GM20431 (cell line): ENCODE measurements around the gene CFL1.
"Not testable (repeated sequence)": the region's sequence is repeated elsewhere in the genome, so short reads cannot be mapped to it uniquely, and the experiment has no call there.

Experiments used
- in situ Hi-C: fragments of 300-500 bp; cut with MseI, MboI; formaldehyde crosslinking; loops from one replicate; pipeline ENCODE4 v1.15.0; 2020; ENCODE audit warnings: low sequenced_read_pairs; ENCODE audit not compliant: unreplicated experiment

CFL1 gene

GRCh38 chr11:65859812-65860277 is 1.9 kb upstream of the CFL1 start:
- in situ Hi-C loops = no loop called here

GRCh38 chr11:65859095-65859811 is 1.3 kb upstream of the CFL1 start:
- in situ Hi-C loops = no loop called here

DNA sequence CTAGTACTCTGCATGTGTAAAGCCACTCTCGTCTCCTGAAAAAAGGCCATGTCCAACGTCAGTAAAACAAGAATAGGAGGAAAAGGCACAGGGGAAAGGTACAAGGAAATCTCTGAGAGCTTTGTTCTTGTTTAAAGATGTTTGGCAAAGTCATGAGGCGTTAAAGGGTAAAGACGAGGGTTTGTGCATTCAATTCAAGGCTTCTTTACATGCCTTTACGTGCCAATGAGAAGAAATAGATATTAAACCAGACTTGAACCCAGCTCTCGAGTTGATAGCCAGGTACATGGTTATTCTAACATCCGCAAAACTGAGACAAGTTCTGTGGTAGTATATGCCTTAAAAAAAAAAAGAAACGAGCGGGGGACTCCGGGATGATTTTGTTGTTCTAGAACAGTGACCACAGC is 704 bp upstream of the CFL1 start:
- in situ Hi-C loops = no loop called here

DNA sequence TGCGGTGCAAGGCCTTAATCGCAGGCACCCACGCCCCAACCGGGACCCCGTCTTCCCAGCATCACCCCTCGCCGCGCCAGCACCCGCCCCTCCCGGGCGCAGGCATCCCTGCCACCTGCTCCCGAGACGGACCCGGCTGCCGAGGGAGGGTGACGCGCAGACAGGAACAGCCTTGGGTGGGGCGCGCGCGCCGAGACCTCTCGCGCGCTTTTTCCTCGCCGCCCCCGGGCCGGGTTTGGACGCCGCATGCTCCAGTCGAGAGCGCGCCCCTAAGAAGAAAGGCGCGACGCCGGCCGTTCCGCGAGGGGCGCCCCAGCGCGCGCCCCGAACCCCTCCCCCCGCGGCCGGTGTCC is 504 bp downstream of the CFL1 start:
- in situ Hi-C loops = no loop called here

GRCh38 chr11:65856689-65857499 is 1.1 kb downstream of the CFL1 start:
- in situ Hi-C loops = no loop called here

- in situ Hi-C loops = no loop called here
Measured at GRCh38 chr11:65855927-65856363, 2.0 kb downstream of the CFL1 start.

GRCh38 chr11:65854852-65855837 is 2.8 kb downstream of the CFL1 start:
- in situ Hi-C loops = no loop called here

DNA sequence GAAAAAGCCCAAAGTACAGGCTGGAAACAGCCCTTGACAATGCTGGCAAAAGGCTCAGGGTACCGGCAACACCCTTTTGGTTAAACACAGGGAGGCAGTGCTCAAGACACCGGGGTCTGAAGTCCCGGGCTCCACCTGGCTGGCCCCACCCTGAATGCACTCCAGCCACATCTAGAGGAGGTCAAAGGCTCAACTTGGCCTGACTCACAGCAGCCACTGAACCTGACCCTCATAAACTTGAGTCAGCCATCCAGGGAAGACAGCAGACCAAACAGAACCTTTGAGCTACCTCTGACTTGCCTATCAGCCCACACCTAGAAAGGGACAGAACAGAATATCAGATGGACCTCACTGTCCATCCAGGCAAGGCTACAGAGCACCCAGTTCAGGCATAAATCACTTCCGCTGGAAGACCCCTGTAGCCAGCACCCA is 3.8 kb downstream of the CFL1 start:
- in situ Hi-C loops = no loop called here

DNA sequence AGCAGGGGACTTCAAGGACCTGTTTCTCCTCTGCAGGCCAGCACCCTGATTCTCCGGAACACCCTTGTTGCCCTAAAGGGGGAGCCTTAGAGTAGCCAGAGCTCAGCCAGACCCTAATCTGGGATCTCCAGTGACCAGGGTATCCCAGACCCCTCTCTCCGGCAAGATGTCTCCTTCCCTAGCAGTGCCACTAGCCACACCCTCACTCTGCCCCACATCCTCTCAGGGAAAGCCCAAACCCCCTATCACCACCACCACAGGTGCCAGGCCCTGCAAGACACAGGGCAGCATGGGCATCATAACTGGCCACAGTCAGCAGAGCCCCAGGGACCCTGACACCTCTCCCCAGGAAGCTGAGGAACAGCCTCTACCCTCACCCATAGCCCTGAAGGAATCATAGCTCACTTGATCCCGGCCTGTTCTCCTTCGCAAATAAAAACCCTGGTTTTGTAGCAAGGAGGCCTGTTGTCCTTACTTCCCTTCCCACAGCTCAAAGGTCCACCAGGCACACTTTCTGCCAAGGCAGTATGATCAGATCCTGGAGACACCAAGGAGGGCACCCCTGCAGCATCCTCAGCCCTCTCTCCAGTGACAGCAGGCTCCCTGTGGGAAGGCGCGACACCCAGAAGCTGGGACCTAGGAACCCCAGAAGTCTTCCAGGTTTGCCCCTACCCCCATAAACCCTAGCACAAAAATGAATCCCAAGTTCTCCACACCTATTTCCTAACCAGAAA is 4.6 kb downstream of the CFL1 start:
- in situ Hi-C loops = no loop called here

DNA sequence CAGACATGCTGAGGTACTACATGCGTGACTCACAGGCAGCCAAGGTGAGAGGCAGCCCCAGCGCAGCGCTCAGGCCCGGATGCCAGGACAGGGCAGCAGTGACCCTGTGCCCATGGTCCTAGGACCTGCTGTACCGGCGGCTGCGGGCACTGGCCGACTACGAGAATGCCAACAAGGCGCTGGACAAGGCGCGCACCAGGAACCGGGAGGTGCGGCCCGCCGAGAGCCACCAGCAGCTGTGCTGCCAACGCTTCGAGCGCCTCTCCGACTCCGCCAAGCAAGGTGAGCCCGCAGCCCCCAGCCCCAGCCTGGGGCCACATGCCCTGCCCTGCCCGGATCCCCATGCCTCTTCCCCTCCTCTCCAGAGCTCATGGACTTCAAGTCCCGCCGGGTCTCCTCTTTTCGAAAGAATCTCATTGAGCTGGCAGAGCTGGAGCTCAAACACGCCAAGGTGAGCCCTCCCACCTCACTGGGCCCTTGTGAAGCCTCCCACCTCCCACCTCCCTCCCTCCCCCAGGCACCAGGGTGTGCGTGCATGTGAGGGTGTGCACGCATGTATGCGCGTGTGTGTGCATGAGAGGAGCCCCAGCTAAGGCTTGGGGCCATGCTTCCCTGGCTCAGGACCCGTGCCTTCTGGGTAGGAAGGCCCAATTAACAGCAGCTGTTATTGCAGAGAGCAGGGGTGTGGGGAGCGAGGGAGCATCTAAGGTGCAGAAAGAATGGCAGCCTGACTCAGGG is 5.3 kb downstream of the CFL1 start:
- in situ Hi-C loops = no loop called here

DNA sequence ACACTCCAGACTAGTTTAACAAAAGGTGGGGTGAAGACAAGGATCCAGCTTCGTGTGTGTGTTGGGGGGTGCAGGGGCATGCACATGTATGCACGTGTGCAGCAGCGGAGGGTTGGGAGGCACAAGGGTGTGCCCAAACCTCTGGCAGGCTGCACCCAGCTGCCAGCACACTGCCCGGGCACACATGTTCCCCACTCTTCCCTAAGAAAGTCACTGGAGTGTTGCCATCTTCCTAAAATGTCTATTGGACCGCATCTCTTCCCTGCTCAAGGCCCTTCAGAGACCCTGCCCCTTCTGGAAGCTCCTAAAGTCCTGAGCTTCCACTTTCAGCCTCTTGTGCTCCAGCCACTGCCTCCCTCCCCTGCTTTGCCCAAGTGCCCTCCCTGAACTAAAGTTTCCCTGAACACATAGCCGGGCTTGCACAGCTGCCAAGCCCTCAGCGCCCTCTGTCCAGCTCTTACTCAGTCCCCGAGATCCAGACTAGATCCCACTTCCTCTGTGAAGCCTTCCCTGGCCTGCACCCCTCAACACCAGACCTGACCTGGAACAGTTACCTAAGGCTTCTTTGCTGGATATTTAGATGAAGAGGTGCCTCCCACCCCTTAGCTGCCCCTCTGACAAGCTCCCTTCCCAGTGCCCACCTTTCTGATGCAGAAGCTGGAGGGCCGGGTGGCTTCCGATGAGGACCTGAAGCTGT is 6.0 kb downstream of the CFL1 start:
- in situ Hi-C loops = no loop called here

GRCh38 chr11:65851083-65851579 is 6.8 kb downstream of the CFL1 start:
- in situ Hi-C loops = no loop called here

GRCh38 chr11:65850217-65851082 is 7.5 kb downstream of the CFL1 start:
- in situ Hi-C loops = no loop called here

- in situ Hi-C loops = no loop called here
Measured at GRCh38 chr11:65849771-65850216, 8.2 kb downstream of the CFL1 start.

- in situ Hi-C loops = no loop called here
Measured at GRCh38 chr11:65849366-65849765, 8.6 kb downstream of the CFL1 start.

GRCh38 chr11:65848693-65849092 is 9.3 kb downstream of the CFL1 start:
- in situ Hi-C loops = not testable (repeated sequence)

DNA sequence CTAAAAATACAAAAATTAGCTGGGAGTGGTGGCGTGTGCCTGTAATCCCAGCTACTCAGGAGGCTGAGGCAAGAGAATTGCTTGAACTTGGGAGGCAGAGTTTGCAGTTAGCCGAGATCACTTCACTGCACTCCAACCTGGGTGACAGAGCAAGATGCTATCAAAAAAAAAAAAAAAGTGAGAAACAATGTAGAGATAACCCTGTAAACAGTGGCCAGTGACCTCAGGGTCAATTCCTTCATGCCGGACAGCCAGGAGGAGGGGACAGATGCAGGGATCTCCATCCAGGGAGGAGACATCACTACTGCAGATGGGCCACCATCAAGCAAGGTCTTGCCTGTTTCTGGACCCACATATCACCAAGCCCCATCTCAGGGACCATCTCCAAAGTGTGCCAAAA is 10.2 kb downstream of the CFL1 start:
- in situ Hi-C loops = no loop called here
